ENCODE data around the gene SLC9A9.

GRCh38 chr3:143389388-143389787, 458.9 kb downstream of the SLC9A9 start:
- no peak for TF ChIP-seq CTCF (IDR thresholded peaks at IDR 0.05 in 8 of 11, conservative IDR thresholded peaks at IDR 0.05 in 3 of 11)
- no peak for TF ChIP-seq POLR2A (IDR thresholded peaks at IDR 0.05)
